IMR-90 (cell line): Measurements from ENCODE around the gene SCTR. TPM values are rescaled to one million over a fixed set of nuclear protein-coding genes. Genes with fewer than 3 reads are reported as not detected.

ENCODE experiments used
- ATAC-seq: fragments of 200-7000 bp; cut with Tn5 transposase; 2 replicates; pipeline ENCODE4 v1.9.1; 2020; ENCODE audit warnings: low read depth, mild to moderate bottlenecking, moderate library complexity
- BruUV-seq: library from RNA; stranded (reverse); fragments of 400-500 nt; replicated peaks from 2 replicates; lab custom pipeline; 2021; lab: Mats Ljungman, UMichigan
- CTCF ChIA-PET: fragments of 300-600 bp; formaldehyde crosslinking; extraction: SDS; loops from one replicate; lab custom pipeline; 2021; ENCODE audit warnings: antibody characterized with exemption; lab: Yijun Ruan, JAX
- POLR2A ChIA-PET: fragments of 300-600 bp; sonication (Branson Sonifier 250); formaldehyde crosslinking; loops from one replicate; lab custom pipeline; 2022; ENCODE audit warnings: antibody characterized with exemption; ENCODE audit not compliant: unreplicated experiment; lab: Charles Lee
- DNase-seq: peaks from one replicate; pipeline ENCODE4 v3.0.0; 2013
- H2AFZ ChIP-seq: replicated peaks from 2 replicates; pipeline ENCODE3; 2013; ENCODE audit warnings: low read length, mild to moderate bottlenecking; ENCODE audit not compliant: poor library complexity
- H2AK5ac ChIP-seq: 2 replicates; pipeline ENCODE4 v1.6.1; 2013; ENCODE audit warnings: low read depth, low read length, inconsistent platforms
- H2AK9ac ChIP-seq: replicated peaks from 2 replicates; pipeline ENCODE3; 2013; ENCODE audit warnings: mild to moderate bottlenecking, low read depth, low read length, moderate library complexity; ENCODE audit not compliant: poor library complexity
- H2BK120ac ChIP-seq: 2 replicates; pipeline ENCODE4 v1.6.1; 2013; ENCODE audit warnings: low read depth, low read length, inconsistent platforms
- H2BK15ac ChIP-seq: 3 replicates; pipeline ENCODE4 v1.6.1; 2013; ENCODE audit warnings: low read depth, low read length, inconsistent platforms
- H2BK20ac ChIP-seq: 2 replicates; pipeline ENCODE4 v1.6.1; 2013; ENCODE audit warnings: low read depth, mild to moderate bottlenecking, inconsistent platforms, low read length, moderate library complexity
- H2BK5ac ChIP-seq: 2 replicates; pipeline ENCODE4 v1.6.1; 2013; ENCODE audit warnings: mild to moderate bottlenecking, low read depth, low read length, inconsistent platforms; ENCODE audit not compliant: poor library complexity, severe bottlenecking
- H3K14ac ChIP-seq: replicated peaks from 2 replicates; pipeline ENCODE4 v1.6.1; 2013; ENCODE audit warnings: low read depth, low read length, inconsistent platforms
- H3K18ac ChIP-seq: 2 replicates; pipeline ENCODE4 v1.6.1; 2013; ENCODE audit warnings: low read depth, low read length, control low read depth
- H3K23ac ChIP-seq: 2 replicates; pipeline ENCODE4 v1.6.1; 2013; ENCODE audit warnings: low read depth, low read length, inconsistent platforms
- H3K27ac ChIP-seq: 2 replicates; pipeline ENCODE4 v1.5.1; 2013; ENCODE audit warnings: mild to moderate bottlenecking, control low read depth, low read length; ENCODE audit not compliant: insufficient read depth
- H3K27me3 ChIP-seq: 2 replicates; pipeline ENCODE4 v1.6.1; 2013; ENCODE audit warnings: low read length; ENCODE audit not compliant: control insufficient read depth, insufficient read depth
- H3K36me3 ChIP-seq: 2 replicates; pipeline ENCODE4 v1.6.1; 2013; ENCODE audit warnings: low read length, mixed read lengths; ENCODE audit not compliant: control insufficient read depth, insufficient read depth
- H3K4ac ChIP-seq: 2 replicates; pipeline ENCODE4 v1.6.1; 2013; ENCODE audit warnings: low read depth, low read length, inconsistent platforms
- H3K4me1 ChIP-seq: 2 replicates; pipeline ENCODE4 v1.6.1; 2013; ENCODE audit warnings: low read length, mixed read lengths; ENCODE audit not compliant: control insufficient read depth, insufficient read depth
- H3K4me2 ChIP-seq: 2 replicates; pipeline ENCODE4 v1.6.1; 2013; ENCODE audit warnings: low read depth, mild to moderate bottlenecking, control low read depth, low read length, moderate library complexity
- H3K4me3 ChIP-seq: 2 replicates; pipeline ENCODE4 v1.5.1; 2013; ENCODE audit warnings: low read depth, mild to moderate bottlenecking, control low read depth, low read length, moderate library complexity; ENCODE audit not compliant: insufficient read depth
- H3K56ac ChIP-seq: 2 replicates; pipeline ENCODE4 v1.6.1; 2013; ENCODE audit warnings: low read length, inconsistent platforms; ENCODE audit not compliant: insufficient read depth; ENCODE audit errors: extremely low read depth
- H3K79me1 ChIP-seq, 2 experiments: 2 replicates each; pipeline ENCODE4 v1.6.1; 2013; ENCODE audit warnings: low read length in 2 of 2, inconsistent platforms in 1 of 2, low read depth in 1 of 2
- H3K9ac ChIP-seq: 2 replicates; pipeline ENCODE4 v1.6.1; 2013; ENCODE audit warnings: low read depth, low read length, control low read depth
- H3K9me1 ChIP-seq: 2 replicates; pipeline ENCODE4 v1.6.1; 2013; ENCODE audit warnings: low read length, inconsistent platforms; ENCODE audit not compliant: insufficient read depth
- H3K9me3 ChIP-seq: 2 replicates; pipeline ENCODE4 v1.6.1; 2013; ENCODE audit warnings: low read length; ENCODE audit not compliant: control insufficient read depth, insufficient read depth
- H4K20me1 ChIP-seq: 2 replicates; pipeline ENCODE4 v1.6.1; 2013; ENCODE audit warnings: low read length, inconsistent platforms; ENCODE audit not compliant: insufficient read depth
- H4K5ac ChIP-seq: 2 replicates; pipeline ENCODE4 v1.6.1; 2013; ENCODE audit warnings: mild to moderate bottlenecking, low read depth, low read length, control low read depth
- H4K8ac ChIP-seq, 2 experiments: 2 replicates each; pipeline ENCODE4 v1.6.1; 2013; ENCODE audit warnings: low read depth in 2 of 2, low read length in 2 of 2, control low read depth in 1 of 2, inconsistent platforms in 1 of 2
- H4K91ac ChIP-seq: 2 replicates; pipeline ENCODE4 v1.6.1; 2013; ENCODE audit warnings: low read depth, low read length, inconsistent platforms; ENCODE audit not compliant: insufficient read depth
- BHLHE40 ChIP-seq: fragments of 150-350 bp; IDR thresholded peaks from 2 replicates; pipeline ENCODE4 v1.6.1; 2016; ENCODE audit warnings: mild to moderate bottlenecking, low read depth, low read length
- CEBPB ChIP-seq: IDR thresholded peaks from 2 replicates; pipeline ENCODE4 v1.6.1; 2012; ENCODE audit warnings: low read depth, low read length, improper control_type of control experiment
- CHD1 ChIP-seq: IDR thresholded peaks from 2 replicates; pipeline ENCODE4 v1.6.1; 2012; ENCODE audit warnings: low read depth, low read length, improper control_type of control experiment
- CTCF ChIP-seq: conservative IDR thresholded peaks from 2 replicates; pipeline ENCODE4 v1.5.1; 2012; ENCODE audit warnings: mild to moderate bottlenecking, low read depth, low read length, improper control_type of control experiment
- ELK1 ChIP-seq: fragments of 150-350 bp; IDR thresholded peaks from 2 replicates; pipeline ENCODE4 v1.6.1; 2016; ENCODE audit warnings: low read depth, mild to moderate bottlenecking, low read length, moderate library complexity, borderline replicate concordance
- FOS ChIP-seq: fragments of 150-350 bp; IDR thresholded peaks from 2 replicates; pipeline ENCODE4 v1.6.1; 2016; ENCODE audit warnings: low read depth, low read length
- MAFK ChIP-seq: IDR thresholded peaks from 2 replicates; pipeline ENCODE4 v1.6.1; 2012; ENCODE audit warnings: low read depth, low read length, improper control_type of control experiment
- MAZ ChIP-seq: IDR thresholded peaks from 2 replicates; pipeline ENCODE4 v1.6.1; 2012; ENCODE audit warnings: low read depth, mild to moderate bottlenecking, low read length, improper control_type of control experiment, moderate library complexity, borderline replicate concordance
- MXI1 ChIP-seq: IDR thresholded peaks from 2 replicates; pipeline ENCODE4 v1.6.1; 2012; ENCODE audit warnings: low read depth, mild to moderate bottlenecking, low read length, moderate library complexity, borderline replicate concordance
- NFE2L2 ChIP-seq: fragments of 150-350 bp; IDR thresholded peaks from 2 replicates; pipeline ENCODE4 v1.6.1; 2016; ENCODE audit warnings: low read depth, mild to moderate bottlenecking, low read length
- POLR2A ChIP-seq: IDR thresholded peaks from 2 replicates; pipeline ENCODE4 v1.6.1; 2012; ENCODE audit warnings: mild to moderate bottlenecking, low read depth, low read length
- RAD21 ChIP-seq: IDR thresholded peaks from 2 replicates; pipeline ENCODE4 v1.6.1; 2012; ENCODE audit warnings: low read length, improper control_type of control experiment
- RCOR1 ChIP-seq: IDR thresholded peaks from 2 replicates; pipeline ENCODE4 v1.6.1; 2012; ENCODE audit warnings: mild to moderate bottlenecking, low read length, improper control_type of control experiment; ENCODE audit not compliant: insufficient replicate concordance
- RFX5 ChIP-seq: IDR thresholded peaks from 2 replicates; pipeline ENCODE4 v1.8.0; 2012; ENCODE audit warnings: low read depth, mild to moderate bottlenecking, low read length, moderate library complexity
- SMC3 ChIP-seq: fragments of 150-350 bp; IDR thresholded peaks from 2 replicates; pipeline ENCODE4 v1.6.1; 2016; ENCODE audit warnings: low read depth, mild to moderate bottlenecking, antibody characterized with exemption, low read length, moderate library complexity
- USF2 ChIP-seq: fragments of 150-350 bp; IDR thresholded peaks from 2 replicates; pipeline ENCODE4 v1.6.1; 2017; ENCODE audit warnings: mild to moderate bottlenecking, antibody characterized with exemption, low read length, low read depth
- WGBS, 2 experiments: methylation state at CpG; one replicate each; pipeline versions ENCODE4 v1.1.5 to v1.1.7; 2013; ENCODE audit warnings: missing lambda C conversion rate in 2 of 2; ENCODE audit not compliant: insufficient read length in 1 of 2; ENCODE audit errors: extremely low coverage in 2 of 2; 5-methylcytosine and 5-hydroxymethylcytosine counted together
- dilution Hi-C: fragments of 300-500 bp; cut with HindIII; formaldehyde crosslinking; loops from one replicate; pipeline ENCODE4 v1.14.3; 2018; ENCODE audit warnings: low sequenced_read_pairs; ENCODE audit not compliant: unreplicated experiment
- in situ Hi-C: fragments of 300-500 bp; cut with MboI; formaldehyde crosslinking; loops from 3 replicates; pipeline ENCODE4 v1.14.3; 2019; ENCODE audit warnings: low sequenced_read_pairs, inconsistent platforms, mixed read lengths
- intact Hi-C: fragments of 100-400 bp; cut with micrococcal nuclease; formaldehyde crosslinking; loops from 2 replicates; pipeline ENCODE4 v1.10.0; 2022
- polyA plus RNA-seq, 3 experiments: library from polyadenylated mRNA; depleted of rRNA; stranded (reverse); fragments of >200 nt; gene quantifications; 2 replicates each; pipeline ENCODE4 v1.2.3, GENCODE V29; 2012; ENCODE audit warnings: low replicate concordance in 1 of 3
- total RNA-seq: library from RNA; depleted of rRNA; stranded (reverse); fragments of >200 nt; gene quantifications from 2 replicates; pipeline ENCODE4 v1.2.3, GENCODE V29; 2012

Gene SCTR
- total and polyA plus RNA-seq, 2 of the 4 experiments (the other 2 are of a cell fraction) = not detected

GRCh38 chr2:119541476-119541875 is 17.2 kb upstream of the SCTR start:
- in situ Hi-C loops (no loop called here), dilution Hi-C loops (no loop called here), intact Hi-C loops (no loop called here)
- no peak overlapping the region for H3K14ac ChIP-seq
- ChIA-PET POLR2A (no interaction called here), CTCF (no interaction called here)
- H3K9me1 ChIP-seq = no peaks in the 10 kb centered on the region
- H2BK5ac ChIP-seq = no peak overlapping the region
- no peaks in the 10 kb centered on the region for H3K4me1 ChIP-seq
- H2BK15ac ChIP-seq = no peak overlapping the region
- no peak overlapping the region for H3K27ac ChIP-seq
- no peak overlapping the region for H3K4ac ChIP-seq
- TF ChIP-seq RFX5 = no peak
- TF ChIP-seq CHD1 = no peak
- TF ChIP-seq NFE2L2 = no peak
- no peak for TF ChIP-seq MXI1
- TF ChIP-seq RCOR1 = no peak
- TF ChIP-seq CEBPB = no peak
- no peak for TF ChIP-seq MAFK
- TF ChIP-seq POLR2A = no peak
- TF ChIP-seq USF2 = no peak
- no peak for TF ChIP-seq MAZ
- no peak for TF ChIP-seq CTCF
- no peak for TF ChIP-seq SMC3
- TF ChIP-seq RAD21 = no peak
- no peak for TF ChIP-seq BHLHE40
- TF ChIP-seq FOS = no peak
- TF ChIP-seq ELK1 = no peak
- no peaks in the 10 kb centered on the region for H4K20me1 ChIP-seq
- no peak overlapping the region for H4K8ac ChIP-seq
- H3K9ac ChIP-seq = no peak overlapping the region
- H2AK5ac ChIP-seq = no peak overlapping the region
- H4K5ac ChIP-seq = no peak overlapping the region
- H3K4me3 ChIP-seq = no peak overlapping the region
- DNase-seq (no peak), ATAC-seq (no peak)
- H2AK9ac ChIP-seq = no peak overlapping the region
- H2AFZ ChIP-seq = no peak overlapping the region
- H3K4me2 ChIP-seq = no peak overlapping the region
- H3K27me3 ChIP-seq = peaks cover 20% of the 10 kb centered on the region
- H2BK20ac ChIP-seq = no peak overlapping the region
- H3K36me3 ChIP-seq = no peaks in the 10 kb centered on the region
- H3K18ac ChIP-seq = no peak overlapping the region
- H3K56ac ChIP-seq = no peak overlapping the region
- WGBS, 2 experiments = no CpG with 5 or more reads among the region's 2 CpGs
- H4K91ac ChIP-seq = no peak overlapping the region
- no peak overlapping the region for H3K23ac ChIP-seq
- H2BK120ac ChIP-seq = no peak overlapping the region
- BruUV-seq = no TSS peak
- no peaks in the 10 kb centered on the region for H3K79me1 ChIP-seq
- no peaks in the 10 kb centered on the region for H3K9me3 ChIP-seq
